ENCODE data around the gene PDHX.

DNA sequence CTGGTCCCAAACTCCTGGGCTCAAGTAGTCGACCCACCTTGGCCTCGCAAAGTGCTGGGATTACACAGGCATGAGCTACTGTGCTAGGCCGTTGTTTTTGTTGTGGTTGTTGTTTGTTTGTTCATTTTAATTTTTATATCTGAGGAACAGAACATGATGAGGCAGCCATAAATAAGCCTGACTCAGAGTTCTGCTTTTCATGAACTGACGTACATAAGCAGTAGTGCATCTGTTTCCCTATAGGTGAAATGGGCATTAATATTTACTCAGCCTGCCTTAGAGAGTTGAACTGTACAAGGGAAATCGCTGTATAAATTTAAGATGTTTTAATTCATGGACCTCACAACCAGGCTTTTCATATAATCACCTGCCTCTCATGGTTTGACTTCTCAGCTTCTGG, 80.5 kb downstream of the PDHX start:
- TF ChIP-seq, protein P1, sequence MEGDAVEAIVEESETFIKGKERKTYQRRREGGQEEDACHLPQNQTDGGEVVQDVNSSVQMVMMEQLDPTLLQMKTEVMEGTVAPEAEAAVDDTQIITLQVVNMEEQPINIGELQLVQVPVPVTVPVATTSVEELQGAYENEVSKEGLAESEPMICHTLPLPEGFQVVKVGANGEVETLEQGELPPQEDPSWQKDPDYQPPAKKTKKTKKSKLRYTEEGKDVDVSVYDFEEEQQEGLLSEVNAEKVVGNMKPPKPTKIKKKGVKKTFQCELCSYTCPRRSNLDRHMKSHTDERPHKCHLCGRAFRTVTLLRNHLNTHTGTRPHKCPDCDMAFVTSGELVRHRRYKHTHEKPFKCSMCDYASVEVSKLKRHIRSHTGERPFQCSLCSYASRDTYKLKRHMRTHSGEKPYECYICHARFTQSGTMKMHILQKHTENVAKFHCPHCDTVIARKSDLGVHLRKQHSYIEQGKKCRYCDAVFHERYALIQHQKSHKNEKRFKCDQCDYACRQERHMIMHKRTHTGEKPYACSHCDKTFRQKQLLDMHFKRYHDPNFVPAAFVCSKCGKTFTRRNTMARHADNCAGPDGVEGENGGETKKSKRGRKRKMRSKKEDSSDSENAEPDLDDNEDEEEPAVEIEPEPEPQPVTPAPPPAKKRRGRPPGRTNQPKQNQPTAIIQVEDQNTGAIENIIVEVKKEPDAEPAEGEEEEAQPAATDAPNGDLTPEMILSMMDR (IDR thresholded peaks at IDR 0.05): no peak
- no peak for TF ChIP-seq POLR2A (IDR thresholded peaks at IDR 0.05)

All from right lobe of liver (tissue), 4 donors.